Measurements from ENCODE around the gene PCDHGB2. TPM values are rescaled to one million over a fixed set of nuclear protein-coding genes. Genes with fewer than 3 reads are reported as not detected.
A peak's percentile ranks its signal among the peaks of the same experiment; 100 is the strongest.
"Not testable (repeated sequence)": the region's sequence is repeated elsewhere in the genome, so short reads cannot be mapped to it uniquely, and the experiment has no call there.

Gene PCDHGB2
- total RNA-seq, 2 donors from 2014 or later: 5.2 to 6.7 TPM

DNA sequence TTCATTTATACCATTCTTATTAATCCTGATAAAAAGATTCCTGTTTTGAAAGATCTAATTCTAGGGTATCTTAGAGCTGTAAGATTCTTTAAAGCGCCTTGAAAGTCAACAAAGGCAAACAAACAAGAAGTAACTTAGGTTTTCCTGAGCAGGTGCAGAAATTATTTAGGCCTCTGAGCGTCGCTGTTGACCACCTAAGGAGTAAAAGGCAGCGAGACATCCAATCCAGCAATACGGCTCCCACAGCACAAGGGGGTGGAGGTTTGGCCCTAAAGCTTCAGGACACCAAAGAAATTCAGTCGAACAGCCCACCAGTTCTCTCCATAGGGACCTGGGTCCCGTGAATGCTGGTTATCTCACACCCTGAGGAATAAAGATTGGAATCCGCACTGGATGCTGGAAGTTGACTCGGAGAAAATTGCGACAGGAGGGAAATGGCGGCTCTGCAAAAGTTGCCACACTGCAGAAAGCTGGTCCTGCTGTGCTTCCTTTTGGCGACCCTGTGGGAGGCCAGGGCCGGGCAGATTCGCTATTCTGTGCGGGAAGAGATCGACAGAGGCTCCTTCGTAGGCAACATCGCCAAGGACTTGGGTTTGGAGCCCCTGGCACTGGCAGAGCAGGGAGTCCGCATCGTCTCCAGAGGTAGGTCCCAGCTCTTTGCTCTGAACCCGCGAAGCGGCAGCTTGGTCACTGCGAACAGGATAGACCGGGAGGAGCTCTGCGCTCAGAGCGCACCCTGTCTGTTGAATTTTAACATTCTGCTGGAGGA is 21.1 kb upstream of the PCDHGB2 start, which contains the start of gene PCDHGA2:
TSS of gene PCDHGA2 (plus strand) at position 223 of the 769 bp plus-strand sequence.
- Histone ChIP-seq H3K27me3 (no peaks in the 10 kb centered on the region), H3K4me1 (no peaks in the 10 kb centered on the region), H3K9me3 (peaks cover 15 to 86% of the 10 kb centered on the region in 2 donors), H3K27ac (peak within 1 kb of the TSS; percentile 65 to 71), H3K4me3 (peak within 1 kb of the TSS; percentile 34 to 50), H3K36me3 (no peaks in the 10 kb centered on the region)
- DNase-seq (ENCODE audit: low spot score): no peak
- TF ChIP-seq, protein P1, sequence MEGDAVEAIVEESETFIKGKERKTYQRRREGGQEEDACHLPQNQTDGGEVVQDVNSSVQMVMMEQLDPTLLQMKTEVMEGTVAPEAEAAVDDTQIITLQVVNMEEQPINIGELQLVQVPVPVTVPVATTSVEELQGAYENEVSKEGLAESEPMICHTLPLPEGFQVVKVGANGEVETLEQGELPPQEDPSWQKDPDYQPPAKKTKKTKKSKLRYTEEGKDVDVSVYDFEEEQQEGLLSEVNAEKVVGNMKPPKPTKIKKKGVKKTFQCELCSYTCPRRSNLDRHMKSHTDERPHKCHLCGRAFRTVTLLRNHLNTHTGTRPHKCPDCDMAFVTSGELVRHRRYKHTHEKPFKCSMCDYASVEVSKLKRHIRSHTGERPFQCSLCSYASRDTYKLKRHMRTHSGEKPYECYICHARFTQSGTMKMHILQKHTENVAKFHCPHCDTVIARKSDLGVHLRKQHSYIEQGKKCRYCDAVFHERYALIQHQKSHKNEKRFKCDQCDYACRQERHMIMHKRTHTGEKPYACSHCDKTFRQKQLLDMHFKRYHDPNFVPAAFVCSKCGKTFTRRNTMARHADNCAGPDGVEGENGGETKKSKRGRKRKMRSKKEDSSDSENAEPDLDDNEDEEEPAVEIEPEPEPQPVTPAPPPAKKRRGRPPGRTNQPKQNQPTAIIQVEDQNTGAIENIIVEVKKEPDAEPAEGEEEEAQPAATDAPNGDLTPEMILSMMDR (IDR thresholded peaks at IDR 0.05): peak in 1 of 2 donors; percentile 74

DNA sequence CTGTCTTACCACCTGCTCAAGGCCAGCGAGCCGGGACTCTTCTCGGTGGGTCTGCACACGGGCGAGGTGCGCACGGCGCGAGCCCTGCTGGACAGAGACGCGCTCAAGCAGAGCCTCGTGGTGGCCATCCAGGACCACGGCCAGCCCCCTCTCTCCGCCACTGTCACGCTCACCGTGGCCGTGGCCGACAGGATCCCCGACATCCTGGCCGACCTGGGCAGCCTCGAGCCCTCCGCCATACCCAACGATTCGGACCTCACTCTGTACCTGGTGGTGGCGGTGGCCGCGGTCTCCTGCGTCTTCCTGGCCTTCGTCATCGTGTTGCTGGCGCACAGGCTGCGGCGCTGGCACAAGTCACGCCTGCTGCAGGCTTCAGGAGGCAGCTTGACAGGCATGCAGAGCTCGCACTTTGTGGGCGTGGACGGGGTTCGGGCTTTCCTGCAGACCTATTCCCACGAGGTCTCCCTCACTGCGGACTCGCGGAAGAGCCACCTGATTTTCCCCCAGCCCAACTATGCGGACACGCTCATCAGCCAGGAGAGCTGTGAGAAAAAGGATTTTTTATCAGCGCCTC is 18.9 kb upstream of the PCDHGB2 start:
- not testable (repeated sequence) for H3K27ac ChIP-seq; H3K27me3 ChIP-seq; H3K4me1 ChIP-seq; H3K36me3 ChIP-seq; H3K4me3 ChIP-seq; DNase-seq (ENCODE audit: low spot score)
- peaks cover 28 to 84% of the 10 kb centered on the region in 2 donors for H3K9me3 ChIP-seq

DNA sequence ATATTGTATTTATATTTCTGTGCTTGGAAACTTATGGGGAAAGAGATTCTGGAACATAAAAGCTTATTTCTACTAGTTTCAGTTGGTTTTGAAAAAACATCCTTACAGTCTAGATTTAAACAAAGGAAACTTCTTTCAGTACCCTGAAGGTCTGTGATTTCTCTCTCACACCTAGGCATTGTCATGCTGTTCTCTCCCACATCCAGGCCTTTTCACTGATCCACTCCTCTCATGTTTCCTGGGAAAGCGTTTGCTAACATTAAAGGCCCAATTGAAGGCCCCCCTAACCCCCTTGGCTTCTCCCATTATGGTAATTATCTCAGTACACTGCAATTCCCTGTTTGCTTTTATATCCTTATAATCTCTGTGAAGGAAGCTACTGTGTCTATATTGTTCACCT is 17.0 kb upstream of the PCDHGB2 start:
- H3K36me3 ChIP-seq: no peaks in the 10 kb centered on the region
- no peak overlapping the region for H3K4me3 ChIP-seq
- no peaks in the 10 kb centered on the region for H3K4me1 ChIP-seq
- peaks cover 33 to 79% of the 10 kb centered on the region in 2 donors for H3K9me3 ChIP-seq
- H3K27me3 ChIP-seq: no peaks in the 10 kb centered on the region
- peak overlapping the region; percentile 46 to 67 for H3K27ac ChIP-seq
- TF ChIP-seq, protein P1 (IDR thresholded peaks at IDR 0.05): no peak
- no peak for DNase-seq (ENCODE audit: low spot score)

DNA sequence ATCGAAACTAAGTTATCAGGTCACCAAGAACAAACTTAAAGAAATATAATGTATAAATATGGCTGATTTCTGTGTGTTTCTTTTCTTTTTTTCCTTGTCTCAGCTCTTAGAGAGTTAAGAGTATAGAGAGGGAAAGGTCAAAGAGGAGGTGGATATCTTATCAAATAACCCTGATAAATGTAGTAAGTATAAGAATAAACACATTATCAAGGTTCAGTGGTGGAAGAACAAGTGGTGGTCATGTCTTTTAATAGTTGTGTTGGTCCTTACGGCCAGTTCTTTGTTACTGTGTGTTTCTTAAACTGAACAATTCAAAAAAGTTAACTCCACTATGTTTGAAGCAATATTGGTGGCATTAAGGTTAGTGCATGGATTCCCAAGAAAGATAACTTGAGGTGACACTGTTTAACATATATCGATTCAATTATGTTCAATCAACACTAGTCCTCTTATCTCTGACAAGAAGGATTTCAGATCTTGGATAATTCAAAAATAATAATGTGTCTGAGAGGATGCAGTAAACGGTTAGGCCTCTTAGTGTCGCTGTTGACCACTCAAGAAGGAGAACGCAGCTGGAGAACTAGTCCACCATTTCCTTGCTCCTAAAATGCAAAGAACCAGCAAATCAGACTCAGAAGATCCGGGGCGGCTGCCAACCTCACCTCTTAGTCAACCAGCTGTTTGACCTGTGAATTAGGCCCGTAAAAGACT is 16.4 kb upstream of the PCDHGB2 start, which contains the start of gene PCDHGA3:
TSS of gene PCDHGA3 (plus strand) at position 588 of the 711 bp plus-strand sequence. CDS start 205 bp downstream, outside the sequence.
- no peaks in the 10 kb centered on the region for H3K36me3 ChIP-seq
- no peaks in the 10 kb centered on the region for H3K4me1 ChIP-seq
- H3K4me3 ChIP-seq: peak within 1 kb of the TSS; percentile 35 to 48
- TF ChIP-seq, protein P1 (IDR thresholded peaks at IDR 0.05): peak; percentile 31 to 66
- no peak for DNase-seq (ENCODE audit: low spot score)
- no peaks in the 10 kb centered on the region for H3K27me3 ChIP-seq
- peaks cover 33 to 79% of the 10 kb centered on the region in 2 donors for H3K9me3 ChIP-seq
- peak within 1 kb of the TSS; percentile 67 to 68 for H3K27ac ChIP-seq

DNA sequence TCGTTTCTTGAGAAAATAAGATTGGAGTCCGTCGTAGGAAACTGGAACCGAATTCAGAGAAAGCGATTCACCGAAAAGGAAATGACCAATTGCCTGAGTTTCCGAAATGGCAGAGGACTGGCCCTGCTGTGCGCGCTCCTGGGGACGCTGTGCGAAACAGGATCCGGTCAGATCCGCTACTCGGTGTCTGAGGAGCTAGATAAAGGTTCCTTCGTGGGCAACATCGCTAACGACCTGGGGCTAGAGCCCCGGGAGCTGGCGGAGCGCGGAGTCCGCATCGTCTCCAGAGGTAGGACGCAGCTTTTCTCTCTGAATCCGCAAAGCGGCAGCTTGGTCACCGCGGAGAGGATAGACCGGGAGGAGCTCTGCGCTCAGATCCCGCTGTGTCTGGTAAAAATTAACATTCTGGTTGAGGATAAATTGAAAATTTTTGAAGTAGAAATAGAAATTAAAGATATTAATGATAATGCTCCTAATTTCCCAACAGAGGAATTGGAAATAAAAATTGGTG is 15.8 kb upstream of the PCDHGB2 start:
- TF ChIP-seq, protein P1 (IDR thresholded peaks at IDR 0.05): peak in 1 of 2 donors; percentile 1
- peaks cover 31 to 81% of the 10 kb centered on the region in 2 donors for H3K9me3 ChIP-seq
- no peaks in the 10 kb centered on the region for H3K36me3 ChIP-seq
- peak overlapping the region; percentile 35 to 48 for H3K4me3 ChIP-seq
- DNase-seq (ENCODE audit: low spot score): no peak
- no peaks in the 10 kb centered on the region for H3K4me1 ChIP-seq
- H3K27ac ChIP-seq: peak overlapping the region; percentile 67 to 68
- no peaks in the 10 kb centered on the region for H3K27me3 ChIP-seq
